Neural progenitor cell (in vitro differentiated cells): ENCODE results near the gene POFUT2.

Source experiments
- EZH2 ChIP-seq: fragments of 200-600 bp; sonication (generic); IDR thresholded peaks from 2 replicates; pipeline ENCODE4 v1.6.1; 2017; ENCODE audit warnings: antibody characterized with exemption, mild to moderate bottlenecking, moderate library complexity
- EZH2phosphoT487 ChIP-seq: fragments of 200-600 bp; sonication (generic); IDR thresholded peaks from 2 replicates; pipeline ENCODE4 v1.6.1; 2017; ENCODE audit warnings: antibody characterized with exemption
- TF ChIP-seq, protein P1 (sequence below): fragments of 200-600 bp; sonication (generic); IDR thresholded peaks from 2 replicates; pipeline ENCODE4 v1.5.1; 2017; ENCODE audit warnings: antibody characterized with exemption, mild to moderate bottlenecking

GRCh38 chr21:45260191-45260825, 27.4 kb downstream of the POFUT2 start:
- TF ChIP-seq, protein P1, sequence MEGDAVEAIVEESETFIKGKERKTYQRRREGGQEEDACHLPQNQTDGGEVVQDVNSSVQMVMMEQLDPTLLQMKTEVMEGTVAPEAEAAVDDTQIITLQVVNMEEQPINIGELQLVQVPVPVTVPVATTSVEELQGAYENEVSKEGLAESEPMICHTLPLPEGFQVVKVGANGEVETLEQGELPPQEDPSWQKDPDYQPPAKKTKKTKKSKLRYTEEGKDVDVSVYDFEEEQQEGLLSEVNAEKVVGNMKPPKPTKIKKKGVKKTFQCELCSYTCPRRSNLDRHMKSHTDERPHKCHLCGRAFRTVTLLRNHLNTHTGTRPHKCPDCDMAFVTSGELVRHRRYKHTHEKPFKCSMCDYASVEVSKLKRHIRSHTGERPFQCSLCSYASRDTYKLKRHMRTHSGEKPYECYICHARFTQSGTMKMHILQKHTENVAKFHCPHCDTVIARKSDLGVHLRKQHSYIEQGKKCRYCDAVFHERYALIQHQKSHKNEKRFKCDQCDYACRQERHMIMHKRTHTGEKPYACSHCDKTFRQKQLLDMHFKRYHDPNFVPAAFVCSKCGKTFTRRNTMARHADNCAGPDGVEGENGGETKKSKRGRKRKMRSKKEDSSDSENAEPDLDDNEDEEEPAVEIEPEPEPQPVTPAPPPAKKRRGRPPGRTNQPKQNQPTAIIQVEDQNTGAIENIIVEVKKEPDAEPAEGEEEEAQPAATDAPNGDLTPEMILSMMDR = no peak
- TF ChIP-seq EZH2 (no peak), EZH2phosphoT487 (no peak)
